Measurements from ENCODE around the gene KCNQ2.

The KCNQ2 gene

GRCh38 chr20:63465380-63466249 is 6.8 kb downstream of the KCNQ2 start:
- no peak for DNase-seq
- no peak for TF ChIP-seq CTCF (IDR thresholded peaks at IDR 0.05; ENCODE audit: borderline replicate concordance, extremely low read depth, low read length, poor library complexity, severe bottlenecking)
- TF ChIP-seq EZH2 (IDR thresholded peaks at IDR 0.05; ENCODE audit: borderline replicate concordance, low read depth, low read length, severe bottlenecking), result no peak
- Histone ChIP-seq H3K79me2 (ENCODE audit: insufficient read depth, low read length) (no peaks in the 10 kb centered on the region), H2AFZ (ENCODE audit: low read depth, low read length) (no peak overlapping the region), H3K27ac (ENCODE audit: low read length) (no peak overlapping the region), H3K36me3 (ENCODE audit: insufficient read depth, low read length) (no peaks in the 10 kb centered on the region), H4K20me1 (ENCODE audit: insufficient read depth, low read length) (peaks cover 32% of the 10 kb centered on the region), H3K9me3 (ENCODE audit: insufficient read depth, low read length, severe bottlenecking) (no peaks in the 10 kb centered on the region), H3K4me3 (ENCODE audit: low read depth in 1 of 2, low read length in 2 of 2) (no peak overlapping the region), H3K27me3 (ENCODE audit: insufficient read depth, low read length, poor library complexity) (peaks cover 2% of the 10 kb centered on the region), H3K4me2 (ENCODE audit: insufficient read depth, low read length) (no peak overlapping the region), H3K4me1 (ENCODE audit: insufficient read depth, low read length) (no peaks in the 10 kb centered on the region), H3K9ac (ENCODE audit: low read depth, low read length) (no peak overlapping the region)
- no peak for ATAC-seq (ENCODE audit: insufficient read depth, low read depth)

- no peaks in the 10 kb centered on the region for H3K36me3 ChIP-seq (ENCODE audit: insufficient read depth, low read length)
- ATAC-seq (ENCODE audit: insufficient read depth, low read depth), result no peak
- peaks cover 2% of the 10 kb centered on the region for H3K27me3 ChIP-seq (ENCODE audit: insufficient read depth, low read length, poor library complexity)
- peaks cover 35% of the 10 kb centered on the region for H4K20me1 ChIP-seq (ENCODE audit: insufficient read depth, low read length)
- no peaks in the 10 kb centered on the region for H3K79me2 ChIP-seq (ENCODE audit: insufficient read depth, low read length)
- H3K27ac ChIP-seq (ENCODE audit: low read length), result no peak overlapping the region
- H2AFZ ChIP-seq (ENCODE audit: low read depth, low read length), result no peak overlapping the region
- DNase-seq, result no peak
- no peak overlapping the region for H3K4me3 ChIP-seq (ENCODE audit: low read depth in 1 of 2, low read length in 2 of 2)
- H3K9me3 ChIP-seq (ENCODE audit: insufficient read depth, low read length, severe bottlenecking), result no peaks in the 10 kb centered on the region
- TF ChIP-seq EZH2 (IDR thresholded peaks at IDR 0.05; ENCODE audit: borderline replicate concordance, low read depth, low read length, severe bottlenecking), result no peak
- TF ChIP-seq CTCF (IDR thresholded peaks at IDR 0.05; ENCODE audit: borderline replicate concordance, extremely low read depth, low read length, poor library complexity, severe bottlenecking), result no peak
- no peaks in the 10 kb centered on the region for H3K4me1 ChIP-seq (ENCODE audit: insufficient read depth, low read length)
- H3K4me2 ChIP-seq (ENCODE audit: insufficient read depth, low read length), result no peak overlapping the region
- no peak overlapping the region for H3K9ac ChIP-seq (ENCODE audit: low read depth, low read length)
These were observed 8.2 kb downstream of the KCNQ2 start for GRCh38 chr20:63464289-63464635.

GRCh38 chr20:63463400-63464288 is 8.8 kb downstream of the KCNQ2 start:
- H3K27me3 ChIP-seq (ENCODE audit: insufficient read depth, low read length, poor library complexity), result peaks cover 2% of the 10 kb centered on the region
- no peaks in the 10 kb centered on the region for H3K4me1 ChIP-seq (ENCODE audit: insufficient read depth, low read length)
- H3K4me3 ChIP-seq (ENCODE audit: low read depth in 1 of 2, low read length in 2 of 2), result no peak overlapping the region
- no peak overlapping the region for H2AFZ ChIP-seq (ENCODE audit: low read depth, low read length)
- H3K79me2 ChIP-seq (ENCODE audit: insufficient read depth, low read length), result no peaks in the 10 kb centered on the region
- H3K4me2 ChIP-seq (ENCODE audit: insufficient read depth, low read length), result no peak overlapping the region
- peaks cover 39% of the 10 kb centered on the region for H4K20me1 ChIP-seq (ENCODE audit: insufficient read depth, low read length)
- no peak for TF ChIP-seq CTCF (IDR thresholded peaks at IDR 0.05; ENCODE audit: borderline replicate concordance, extremely low read depth, low read length, poor library complexity, severe bottlenecking)
- no peak for TF ChIP-seq EZH2 (IDR thresholded peaks at IDR 0.05; ENCODE audit: borderline replicate concordance, low read depth, low read length, severe bottlenecking)
- ATAC-seq (ENCODE audit: insufficient read depth, low read depth) (no peak), DNase-seq (no peak)
- H3K27ac ChIP-seq (ENCODE audit: low read length), result no peak overlapping the region
- no peak overlapping the region for H3K9ac ChIP-seq (ENCODE audit: low read depth, low read length)
- no peaks in the 10 kb centered on the region for H3K36me3 ChIP-seq (ENCODE audit: insufficient read depth, low read length)
- H3K9me3 ChIP-seq (ENCODE audit: insufficient read depth, low read length, severe bottlenecking), result no peaks in the 10 kb centered on the region

Data from DND-41 (cell line).